ENCODE measurements around the gene SPAG17.

- TF ChIP-seq CTCF (IDR thresholded peaks at IDR 0.05) (no peak), EP300 (IDR thresholded peaks at IDR 0.05) (no peak), POLR2A (IDR thresholded peaks at IDR 0.05) (no peak)
Observed at GRCh38 chr1:118032883-118033282, 152.1 kb downstream of the SPAG17 start.

All from ovary (tissue), 3 donors.